ENCODE results near the gene SNX10. TPM values are rescaled to one million over a fixed set of nuclear protein-coding genes. Genes with fewer than 3 reads are reported as not detected.

The SNX10 gene
- total RNA-seq, 1 experiment from 2014 or later, result 3.8 TPM

GRCh38 chr7:26334166-26334859 is 42.7 kb downstream of the SNX10 start:
- no peak for DNase-seq (ENCODE audit: low read depth)

- DNase-seq (ENCODE audit: low read depth), result no peak
Observed at GRCh38 chr7:26337232-26337865, 45.7 kb downstream of the SNX10 start.

DNA sequence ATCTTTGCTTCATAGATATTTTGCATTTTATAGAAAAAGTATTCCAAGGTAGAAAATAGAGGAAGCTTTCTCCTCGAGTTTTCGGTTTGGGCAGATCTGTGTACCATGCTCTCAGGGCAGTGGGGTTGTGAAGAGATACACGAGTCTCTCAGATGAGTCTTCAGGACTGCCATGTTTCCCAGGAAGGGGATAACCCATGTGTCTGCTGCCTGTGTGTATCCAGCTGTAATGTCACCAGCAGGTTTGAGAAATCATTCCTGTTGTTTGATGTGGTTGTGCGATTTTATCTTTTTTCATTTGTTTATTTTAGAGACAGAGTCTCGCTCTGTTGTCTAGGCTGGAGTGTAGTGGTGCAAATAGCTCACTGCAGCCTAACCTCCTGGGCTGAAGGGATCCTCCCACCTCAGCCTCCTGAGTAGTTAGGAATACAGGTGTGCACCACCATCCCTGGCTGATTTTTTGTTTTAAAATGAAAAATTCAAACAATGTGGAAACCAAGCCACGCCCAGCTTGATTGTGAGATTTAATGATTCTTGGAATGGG is 48.9 kb downstream of the SNX10 start:
- DNase-seq (ENCODE audit: low read depth), result no peak

DNA sequence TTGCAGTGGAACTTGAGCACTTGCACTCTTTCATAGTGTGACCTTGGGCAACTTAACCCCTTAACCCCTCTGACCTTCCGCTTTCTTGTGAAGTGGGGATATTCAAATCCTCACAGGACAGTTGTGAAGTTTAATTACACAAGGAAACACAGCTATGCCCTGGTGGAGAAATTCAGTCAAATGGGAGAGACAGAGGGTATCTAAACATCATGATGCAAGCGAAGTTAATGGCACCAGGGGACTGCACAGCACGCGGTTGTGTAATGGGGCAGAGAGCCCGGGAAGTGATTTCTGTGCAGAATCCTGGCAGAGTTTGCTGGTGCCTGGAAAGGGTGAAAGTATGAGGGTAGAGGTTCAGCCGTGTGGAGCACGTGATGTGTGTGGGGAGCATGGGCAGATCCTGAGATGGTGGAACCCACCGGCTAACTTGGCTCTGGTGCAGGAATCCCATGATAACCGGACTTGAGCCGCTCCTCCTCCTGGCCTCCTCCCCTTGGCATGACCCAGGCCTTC is 51.7 kb downstream of the SNX10 start:
- no peak for DNase-seq (ENCODE audit: low read depth)

- no peak for DNase-seq (ENCODE audit: low read depth)
Observed at GRCh38 chr7:26343837-26344236, 52.2 kb downstream of the SNX10 start.

- DNase-seq (ENCODE audit: low read depth), result no peak
Observed at GRCh38 chr7:26345202-26345601, 53.5 kb downstream of the SNX10 start.

- DNase-seq (ENCODE audit: low read depth), result no peak
Observed at GRCh38 chr7:26345837-26346236, 54.2 kb downstream of the SNX10 start.

DNA sequence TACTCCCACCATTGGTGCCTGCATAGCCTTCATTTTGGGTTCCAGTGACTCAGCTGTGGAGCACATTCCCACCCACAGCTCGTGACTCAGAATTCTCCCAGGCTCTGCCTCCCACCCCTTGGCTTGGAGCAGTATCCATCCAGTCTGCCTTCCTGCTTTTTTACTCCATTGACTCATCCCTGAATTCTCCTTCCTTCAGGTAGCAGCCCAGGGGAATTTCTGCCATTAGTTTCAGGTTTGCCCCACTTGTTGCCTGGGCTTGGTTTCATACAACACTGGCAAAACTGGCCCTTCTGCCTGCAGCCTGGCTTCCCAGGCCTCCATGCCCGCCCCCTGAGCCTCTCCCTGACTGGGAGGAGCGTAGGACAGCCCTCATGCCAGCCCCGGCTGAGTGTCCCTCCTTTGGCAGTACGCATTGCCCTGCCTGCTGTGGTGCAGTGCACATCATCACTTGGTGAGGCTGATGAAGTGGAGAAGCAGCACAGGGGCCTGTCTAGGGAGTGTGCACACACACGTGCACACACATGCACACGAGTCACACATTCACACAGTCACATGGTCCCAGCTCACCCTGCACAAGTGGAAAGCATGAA is 55.0 kb downstream of the SNX10 start:
- DNase-seq (ENCODE audit: low read depth), result peak; percentile 80

DNA sequence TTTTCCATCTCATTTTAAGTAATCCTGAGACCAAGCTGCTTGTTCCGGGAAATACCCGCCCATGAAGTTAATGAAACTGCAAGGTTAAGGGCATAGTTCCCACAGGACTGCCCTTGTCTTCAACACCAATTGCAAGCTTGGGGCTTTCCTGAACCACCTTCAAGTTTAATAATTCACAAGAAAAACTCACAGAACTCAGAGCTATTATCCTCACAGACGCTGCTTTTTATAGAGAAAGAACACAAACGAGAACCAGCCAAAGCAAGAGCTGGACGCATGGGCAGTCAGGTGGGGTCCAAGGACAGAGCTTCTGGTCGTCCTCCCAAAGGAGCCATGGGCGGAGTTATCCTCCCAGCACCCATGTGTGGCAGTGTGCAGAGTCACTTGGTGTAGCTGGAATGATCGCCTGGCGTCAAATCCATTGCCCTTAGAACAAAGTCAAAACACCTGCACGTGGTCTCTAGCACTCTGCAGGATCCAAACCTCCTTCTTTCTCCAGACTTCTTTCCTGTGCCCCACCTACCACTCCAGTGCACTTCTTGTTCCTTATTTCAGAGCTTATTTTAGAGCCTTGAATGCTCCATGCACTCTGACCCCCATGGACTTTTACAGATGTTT is 56.7 kb downstream of the SNX10 start:
- no peak for DNase-seq (ENCODE audit: low read depth)

DNA sequence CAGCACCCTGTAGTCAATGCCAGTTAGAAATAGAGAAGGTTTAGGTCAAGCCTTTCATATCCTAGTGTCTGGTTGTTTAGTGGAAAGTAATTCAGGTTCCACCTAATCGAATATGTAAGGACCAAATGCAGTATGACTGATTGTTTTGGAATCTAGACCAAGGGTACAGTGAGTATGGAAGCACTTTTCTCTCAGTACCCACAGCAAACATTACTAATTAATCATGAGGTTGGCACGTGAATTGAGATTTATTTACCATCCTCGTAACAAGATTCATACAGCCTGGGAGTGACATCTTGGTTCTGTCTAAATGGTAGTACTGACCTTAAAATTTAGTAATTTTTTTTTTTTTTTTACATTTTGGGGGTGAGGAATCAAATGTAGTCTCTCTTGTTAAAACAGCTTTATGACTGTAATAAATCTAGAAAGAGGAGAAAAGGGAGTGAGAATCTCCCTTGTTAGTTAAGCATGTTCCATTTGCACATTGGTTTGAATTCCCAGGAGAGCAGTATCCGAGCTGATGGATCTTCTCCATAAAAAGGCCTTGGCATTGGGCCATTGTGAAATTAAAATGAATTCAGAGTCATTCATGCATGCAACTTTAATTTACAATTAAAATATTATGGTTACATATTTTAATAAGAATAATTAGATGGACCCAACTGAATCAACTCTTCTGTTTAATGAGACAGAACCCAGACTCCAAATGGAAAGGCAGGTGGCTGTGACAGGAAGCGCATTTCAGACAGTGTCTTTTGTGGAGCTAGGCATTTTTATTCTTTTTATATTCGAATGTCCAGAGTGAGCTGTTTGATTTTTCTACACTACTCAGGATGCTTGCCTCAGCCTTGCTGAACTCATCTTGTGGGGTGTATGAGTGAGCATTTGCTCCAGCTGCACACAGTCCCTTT is 57.6 kb downstream of the SNX10 start:
- peak; percentile 13 for DNase-seq (ENCODE audit: low read depth)

DNA sequence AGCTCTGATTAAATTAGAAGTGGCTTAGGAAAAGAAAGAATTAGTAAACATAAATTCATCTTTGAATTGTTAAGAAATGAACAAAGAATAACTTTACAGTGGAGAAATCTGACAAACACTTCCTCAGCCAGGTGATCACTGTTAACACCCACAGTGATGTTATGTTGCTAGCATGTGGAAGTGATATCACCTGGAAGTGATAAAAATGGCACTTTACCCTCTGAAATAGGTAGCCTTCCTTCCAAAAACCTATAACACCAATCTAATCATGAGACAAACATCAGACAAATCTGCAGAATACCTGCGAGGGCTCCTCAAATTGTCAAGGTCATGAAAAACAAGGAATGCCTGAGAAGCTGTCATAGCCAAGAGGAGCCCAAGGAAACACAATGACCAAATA is 59.5 kb downstream of the SNX10 start:
- DNase-seq (ENCODE audit: low read depth), result no peak

- DNase-seq (ENCODE audit: low read depth), result no peak
Observed at GRCh38 chr7:26356229-26356628, 64.6 kb downstream of the SNX10 start.

- no peak for DNase-seq (ENCODE audit: low read depth)
Observed at GRCh38 chr7:26356929-26357798, 65.5 kb downstream of the SNX10 start.

DNA sequence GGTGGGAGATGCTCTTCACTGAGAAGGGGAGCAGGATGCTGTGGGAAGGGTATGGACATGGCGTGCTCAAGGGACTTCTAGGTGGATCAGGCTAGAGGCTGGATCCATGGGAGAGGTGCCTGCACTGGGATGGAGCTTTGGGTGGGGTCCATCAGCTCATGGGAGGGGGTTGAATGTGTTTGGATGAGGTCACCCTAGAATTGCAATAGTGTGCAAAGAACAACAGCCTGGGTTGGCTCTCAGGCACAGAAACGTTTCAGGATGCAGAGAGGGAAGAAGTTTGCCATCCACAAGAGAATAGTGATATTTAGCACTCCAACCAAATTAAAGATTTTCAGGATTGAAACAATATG is 66.1 kb downstream of the SNX10 start:
- no peak for DNase-seq (ENCODE audit: low read depth)

DNA sequence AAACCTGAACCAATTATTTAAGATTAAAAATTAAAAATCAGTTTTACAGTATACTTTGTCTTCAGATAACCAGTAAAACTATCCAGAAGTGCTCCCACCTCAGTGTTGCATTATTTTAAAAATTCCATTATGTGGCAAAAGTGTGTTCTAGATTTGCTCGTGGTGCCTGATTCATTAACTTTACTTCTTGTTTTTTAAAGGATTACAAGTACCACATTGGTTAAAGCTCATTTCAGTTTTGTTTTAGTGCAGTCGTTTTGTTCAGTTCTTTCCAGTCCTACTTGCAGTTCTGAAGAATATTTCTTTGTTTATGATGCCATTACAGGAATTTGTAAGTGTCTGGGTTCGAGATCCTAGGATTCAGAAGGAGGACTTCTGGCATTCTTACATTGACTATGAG is 69.0 kb downstream of the SNX10 start:
- no peak for DNase-seq (ENCODE audit: low read depth)

GRCh38 chr7:26361637-26362036 is 70.0 kb downstream of the SNX10 start:
- no peak for DNase-seq (ENCODE audit: low read depth)

DNA sequence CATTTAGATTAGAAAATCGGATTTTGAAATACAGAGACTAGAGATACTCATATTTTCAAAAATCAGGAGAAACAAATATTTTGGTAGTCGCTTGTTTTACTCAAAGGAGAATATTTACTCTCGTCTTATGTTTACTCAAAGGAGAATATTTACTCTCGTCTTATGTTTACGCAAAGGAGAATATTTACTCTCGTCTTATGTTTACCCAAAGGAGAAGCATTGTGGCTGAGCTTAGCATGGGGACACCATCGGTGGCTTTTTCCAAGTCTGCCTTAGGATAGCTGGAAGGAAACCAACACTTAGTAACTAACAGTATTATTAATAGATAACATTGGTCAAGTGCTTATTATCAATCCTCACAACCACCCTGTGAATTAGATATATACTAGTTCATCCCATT is 71.8 kb downstream of the SNX10 start:
- no peak for DNase-seq (ENCODE audit: low read depth)

GRCh38 chr7:26365077-26365900 is 73.6 kb downstream of the SNX10 start:
- DNase-seq (ENCODE audit: low read depth), result peak; percentile 61

GRCh38 chr7:26365901-26366275 is 74.2 kb downstream of the SNX10 start:
- DNase-seq (ENCODE audit: low read depth), result no peak
